ENCODE measurements around the gene PUS10.
"Not testable (repeated sequence)": the region's sequence is repeated elsewhere in the genome, so short reads cannot be mapped to it uniquely, and the experiment has no call there.

Gene PUS10

DNA sequence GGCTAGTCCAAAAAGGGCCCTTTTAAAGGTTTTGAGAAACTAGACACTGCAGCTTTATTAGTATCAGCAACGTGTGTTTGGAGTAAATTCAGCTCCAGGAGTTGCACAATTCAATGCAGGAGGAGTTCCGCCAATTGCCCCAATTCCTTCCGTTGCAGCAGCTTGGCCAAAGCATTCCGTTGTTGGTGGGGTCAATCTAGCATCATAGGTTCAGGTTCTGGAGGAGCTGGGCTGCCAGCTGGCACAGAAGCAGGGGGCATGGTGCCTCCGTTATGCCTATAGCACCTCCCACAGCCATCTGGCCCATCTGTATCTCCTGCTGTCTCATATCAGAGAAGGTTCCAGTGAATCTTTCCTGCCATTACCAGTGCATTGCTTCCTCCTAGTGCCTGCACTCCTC lies 81.3 kb downstream of the PUS10 start:
- DNase-seq (ENCODE audit: low read depth in 2 of 2, low spot score in 1 of 2): no peak

DNA sequence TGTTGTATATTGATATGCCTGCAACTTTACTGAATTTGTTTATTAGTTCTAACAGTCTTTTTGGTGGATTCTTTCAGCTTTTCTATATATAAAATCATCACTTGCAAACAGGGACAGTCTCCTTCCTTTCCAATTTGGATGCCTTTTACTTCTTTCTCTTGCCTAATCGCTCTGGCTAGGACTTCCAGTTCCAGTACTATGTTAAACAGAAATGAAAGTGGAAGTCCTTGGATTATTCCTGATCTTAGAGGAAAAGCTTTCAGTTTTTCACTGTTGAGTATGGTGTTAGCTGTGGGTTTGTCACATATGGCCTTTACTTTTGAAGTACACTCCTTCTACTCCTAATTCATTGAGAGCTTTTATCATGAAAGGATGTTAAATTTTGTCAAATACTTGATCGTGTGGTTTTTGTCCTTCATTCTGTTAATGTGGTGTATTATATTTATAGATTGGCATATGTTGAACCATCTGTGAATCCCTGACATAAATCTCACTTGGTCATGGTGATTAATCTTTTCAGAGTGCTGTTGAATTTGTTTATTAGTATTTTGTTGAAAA lies 83.8 kb downstream of the PUS10 start:
- DNase-seq (ENCODE audit: low read depth in 2 of 2, low spot score in 1 of 2): no peak

DNA sequence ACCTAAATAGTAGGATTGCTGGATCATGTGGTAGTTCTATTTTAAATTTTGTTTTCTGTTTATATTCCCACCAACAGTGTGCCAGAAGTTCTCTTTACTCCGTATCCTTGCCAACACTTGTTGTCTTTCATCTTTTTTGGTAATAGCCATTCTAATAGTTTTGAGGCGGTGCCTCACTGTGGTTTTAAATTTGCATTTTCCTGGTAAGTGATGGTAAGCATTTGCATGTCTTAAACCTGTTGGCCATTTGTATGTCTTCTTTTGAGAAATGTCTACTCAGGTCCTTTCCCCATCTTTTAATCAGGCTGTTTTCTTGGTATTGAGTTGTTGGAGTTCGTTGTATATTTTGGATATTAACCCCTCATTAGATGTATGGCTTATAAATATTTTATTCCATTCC lies 85.1 kb downstream of the PUS10 start:
- no peak for DNase-seq (ENCODE audit: low read depth in 2 of 2, low spot score in 1 of 2)

DNA sequence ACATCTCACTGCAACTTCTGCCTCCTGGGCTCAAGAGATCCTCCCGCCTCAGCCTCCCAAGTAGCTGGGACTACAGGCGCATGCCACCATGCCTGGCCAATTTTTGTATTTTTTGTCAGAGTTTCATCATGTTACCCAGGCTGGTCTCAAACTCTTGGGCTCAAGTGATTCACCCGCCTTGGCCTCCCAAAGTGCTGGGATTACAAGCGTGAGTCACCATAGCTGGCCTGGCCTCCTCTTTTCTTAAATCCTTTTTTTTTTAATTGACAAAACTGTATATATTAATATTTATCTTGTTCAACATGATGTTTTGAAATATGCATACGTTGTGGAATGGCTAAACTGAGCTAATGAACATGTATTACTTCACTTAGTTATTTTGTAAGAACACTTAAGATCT lies 86.0 kb downstream of the PUS10 start:
- not testable (repeated sequence) for DNase-seq (ENCODE audit: low read depth in 2 of 2, low spot score in 1 of 2)

DNA sequence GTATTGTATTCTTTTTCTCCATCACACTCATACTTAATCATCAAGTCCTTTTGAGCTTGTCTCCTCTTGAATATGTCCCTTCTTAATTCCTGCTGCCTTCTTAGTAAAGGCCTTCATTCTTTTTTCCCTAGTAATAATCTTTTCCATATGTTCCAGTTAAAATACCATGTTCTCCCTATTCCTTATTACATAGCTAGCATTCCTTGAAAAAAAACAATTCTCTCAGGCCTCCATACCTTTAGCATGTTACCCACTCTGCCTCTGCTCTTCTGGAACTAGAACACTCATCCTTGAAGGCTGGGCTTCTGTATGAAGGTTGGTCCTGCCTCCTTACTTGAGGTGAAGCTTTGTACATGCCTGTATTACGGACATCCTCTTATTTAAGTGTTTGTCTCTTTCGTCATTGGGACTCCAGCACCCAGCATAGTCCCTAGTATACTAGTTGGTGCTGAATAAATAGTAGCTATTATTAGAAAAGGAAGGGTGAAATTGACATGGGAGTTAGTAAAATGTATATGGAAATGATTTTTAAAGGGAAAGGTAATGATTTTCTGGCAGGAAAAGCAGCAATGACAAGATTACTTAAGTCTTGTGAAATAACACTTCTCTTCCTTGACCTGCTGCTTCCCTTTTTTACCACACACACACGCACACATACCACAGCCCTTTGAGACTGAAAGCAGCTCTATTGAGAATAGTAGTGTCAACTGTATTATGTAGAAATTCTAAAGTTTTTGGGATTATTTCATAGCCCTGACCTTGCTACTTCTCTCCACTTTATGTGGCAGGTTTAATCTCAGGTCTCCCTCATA lies 91.1 kb downstream of the PUS10 start:
- DNase-seq (ENCODE audit: low read depth in 2 of 2, low spot score in 1 of 2): no peak

DNA sequence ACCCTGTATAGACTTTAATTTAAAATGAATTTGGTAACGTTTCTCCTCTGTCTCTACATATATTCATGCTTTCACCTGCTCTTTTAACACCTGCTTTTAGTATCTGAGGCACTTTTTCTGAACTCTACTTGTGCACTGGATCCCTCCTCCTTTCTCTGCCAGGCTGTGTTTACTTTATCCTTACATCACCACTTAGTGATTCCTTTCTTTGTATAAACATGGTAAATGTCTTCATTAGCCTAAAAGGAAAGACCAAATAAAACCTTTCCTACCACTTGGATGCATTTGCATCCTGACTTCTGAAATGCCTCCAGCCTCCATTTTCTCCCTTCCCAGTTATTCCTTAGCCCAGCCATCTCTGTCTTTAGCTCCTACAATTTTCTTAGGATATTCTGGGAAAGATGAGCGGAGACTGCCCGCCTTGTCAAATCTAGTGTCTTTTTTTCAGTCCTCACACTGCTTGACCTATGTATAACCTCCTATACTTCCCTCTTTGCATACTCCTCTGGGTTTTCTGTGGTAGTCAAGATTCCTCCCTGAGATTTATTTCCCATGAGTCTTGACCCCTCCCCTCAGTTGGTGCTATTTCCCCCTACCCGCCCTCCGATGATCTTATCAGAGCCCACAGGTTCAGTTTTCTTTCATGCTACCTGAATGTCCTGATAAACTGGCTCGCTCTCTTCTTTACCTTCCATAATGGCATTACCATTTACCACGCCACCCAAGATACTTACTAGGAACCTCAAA lies 91.9 kb downstream of the PUS10 start:
- no peak for DNase-seq (ENCODE audit: low read depth in 2 of 2, low spot score in 1 of 2)

DNA sequence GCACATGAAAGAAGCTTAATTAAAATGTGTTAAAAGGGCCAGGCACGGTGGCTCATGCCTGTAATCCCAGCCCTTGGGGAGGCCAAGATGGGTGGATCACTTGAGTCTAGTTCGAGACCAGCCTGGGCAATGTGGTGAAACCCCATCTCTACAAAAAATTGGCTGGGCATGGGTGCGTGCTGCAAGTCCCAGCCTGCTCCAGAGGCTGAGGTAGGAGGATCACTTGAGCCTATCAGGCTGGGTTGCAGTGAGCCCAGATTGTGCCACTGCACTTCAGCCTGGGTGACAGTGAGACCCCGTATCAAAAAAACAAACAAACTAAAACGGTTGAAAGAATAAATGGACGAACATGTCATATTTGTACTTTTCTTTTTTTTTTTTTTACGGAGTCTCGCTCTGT lies 110.7 kb downstream of the PUS10 start:
- DNase-seq (ENCODE audit: low read depth in 2 of 2, low spot score in 1 of 2): no peak

DNA sequence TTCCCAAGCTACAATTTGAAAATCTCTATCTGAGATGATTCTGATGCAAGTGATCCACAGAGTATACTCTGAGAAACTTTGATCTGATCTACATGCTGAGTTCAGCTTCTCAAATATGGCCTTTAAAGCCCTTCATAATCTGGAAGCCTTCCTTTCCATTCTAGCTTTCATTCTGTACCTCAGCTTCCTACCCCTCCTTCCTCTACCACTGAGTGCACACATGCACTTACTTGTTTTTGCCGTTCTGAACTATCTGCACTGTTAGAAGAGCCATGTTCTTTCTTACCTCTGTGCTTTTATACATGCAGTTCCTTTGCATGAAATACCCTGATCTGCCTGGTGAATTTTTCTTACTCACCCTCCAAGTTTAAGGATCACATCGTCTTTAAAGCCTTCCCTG lies 111.7 kb downstream of the PUS10 start:
- no peak for DNase-seq (ENCODE audit: low read depth in 2 of 2, low spot score in 1 of 2)

DNA sequence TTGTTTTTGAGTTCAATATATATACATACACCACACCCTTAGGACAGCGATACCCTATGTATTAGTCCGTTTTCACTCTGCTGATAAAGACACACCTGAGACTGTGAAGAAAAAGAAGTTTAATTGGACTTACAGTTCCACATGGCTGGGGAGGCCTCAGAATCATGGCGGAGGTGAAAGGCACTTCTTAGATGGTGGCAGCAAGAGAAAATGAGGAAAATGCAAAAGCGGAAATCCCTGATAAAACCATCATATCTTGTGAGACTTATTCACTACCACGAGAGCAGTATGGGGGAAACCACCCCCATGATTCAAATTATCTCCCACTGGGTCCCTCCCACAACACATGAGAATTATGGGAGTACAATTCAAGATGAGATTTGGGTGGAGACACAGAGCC lies 112.2 kb downstream of the PUS10 start:
- DNase-seq (ENCODE audit: low read depth in 2 of 2, low spot score in 1 of 2): not testable (repeated sequence)

DNA sequence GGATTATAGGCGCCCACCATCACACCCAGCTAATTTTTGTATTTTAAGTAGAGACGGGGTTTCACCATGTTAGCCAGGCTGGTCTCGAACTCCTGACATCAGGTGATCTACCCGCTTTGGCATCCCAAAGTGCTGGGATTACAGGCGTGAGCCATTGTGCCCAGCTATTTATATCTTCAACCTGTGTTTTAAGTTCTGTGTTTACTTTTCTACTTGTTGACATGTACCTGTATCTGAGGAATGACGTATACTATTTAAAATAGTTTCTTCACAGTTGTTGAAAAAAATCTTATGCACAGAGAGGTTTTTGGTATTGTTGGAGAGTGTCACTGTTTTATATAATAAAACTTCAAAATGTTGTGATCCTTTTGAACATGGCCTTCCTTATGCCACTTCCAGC lies 116.8 kb downstream of the PUS10 start:
- not testable (repeated sequence) for DNase-seq (ENCODE audit: low read depth in 2 of 2, low spot score in 1 of 2)

DNA sequence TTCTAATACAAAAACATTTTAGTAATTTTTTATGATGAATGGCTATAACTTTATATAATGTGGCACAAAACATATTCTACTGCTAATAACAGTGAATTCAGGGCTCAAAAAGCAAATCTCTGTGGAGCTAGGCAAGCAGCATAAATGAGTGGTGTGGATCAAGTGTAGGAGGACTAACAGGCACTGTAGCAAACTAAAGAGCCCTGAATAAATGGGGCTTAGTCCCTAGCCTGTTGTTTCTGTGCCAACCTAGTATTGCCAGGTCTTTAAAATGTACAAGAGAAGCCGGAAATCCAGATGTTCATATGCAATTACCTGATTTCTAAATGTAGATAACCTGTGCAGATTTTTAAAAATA lies 118.2 kb downstream of the PUS10 start:
- DNase-seq (ENCODE audit: low read depth in 2 of 2, low spot score in 1 of 2): no peak

DNA sequence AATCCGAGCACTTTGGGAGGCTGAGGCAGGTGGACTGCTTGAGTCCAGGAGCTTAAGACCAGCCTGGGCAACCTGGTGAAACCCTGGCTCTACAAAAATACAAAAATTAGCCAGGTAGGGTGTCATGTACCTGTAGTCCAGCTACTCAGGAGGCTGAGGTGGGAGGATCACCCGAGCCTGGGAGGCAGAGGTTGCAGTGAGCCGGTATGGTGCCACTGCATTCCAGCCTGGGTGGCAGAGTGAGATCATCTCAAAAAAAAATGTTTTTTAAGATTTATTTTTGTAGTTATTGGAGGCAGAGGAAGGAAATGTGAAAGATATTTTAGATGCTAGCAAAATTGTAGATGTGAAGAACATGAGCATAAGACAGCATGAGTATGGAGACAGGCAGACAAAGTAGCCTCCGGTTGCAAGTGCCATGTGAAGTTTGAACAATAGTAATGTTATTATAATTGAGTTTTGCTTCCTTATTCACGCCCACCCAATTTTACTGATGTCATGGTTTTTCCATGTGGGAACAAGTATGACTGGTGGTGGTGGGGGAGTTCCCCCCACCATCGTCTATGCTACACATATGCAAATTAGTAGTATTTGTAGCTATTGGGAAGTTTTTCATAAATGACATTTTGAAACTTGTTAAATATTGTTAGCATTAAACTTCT lies 118.7 kb downstream of the PUS10 start:
- no peak for DNase-seq (ENCODE audit: low read depth in 2 of 2, low spot score in 1 of 2)

DNA sequence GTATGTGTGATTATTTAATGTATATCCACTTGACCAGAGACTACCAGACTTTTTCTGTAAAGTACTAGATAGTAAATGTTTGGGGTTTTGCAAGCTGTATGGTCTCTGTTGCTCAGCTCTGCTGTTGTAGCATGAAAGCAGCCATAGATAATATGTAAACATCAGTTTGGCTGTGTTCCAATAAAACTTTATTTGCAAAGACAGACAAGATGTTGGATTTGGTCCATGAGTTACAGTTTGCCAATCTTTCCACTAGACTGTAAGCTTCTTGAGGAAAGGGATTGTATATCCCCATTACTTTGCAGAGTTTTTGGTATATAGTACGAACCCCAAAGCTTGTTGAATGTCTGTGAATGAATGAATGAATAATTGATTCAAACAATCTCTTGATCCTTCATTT lies 119.5 kb downstream of the PUS10 start:
- DNase-seq (ENCODE audit: low read depth in 2 of 2, low spot score in 1 of 2): no peak
